ENCODE measurements around the gene ZNF160. TPM values are rescaled to one million over a fixed set of nuclear protein-coding genes. Genes with fewer than 3 reads are reported as not detected.

Gene ZNF160
- total RNA-seq, 1 experiment from 2014 or later = 23.1 TPM

Other genes starting within 250 kb of the ZNF160 start
- 14.8 and 22.9 TPM in 2 replicates for gene ZNF468, start 245.8 kb downstream of the ZNF160 start, total RNA-seq (2014; rRNA removed; shearing (Covaris generic))
- 2.3 and 9.4 TPM in 2 replicates for gene ZNF320, start 205.8 kb downstream of the ZNF160 start, total RNA-seq (2014; rRNA removed; shearing (Covaris generic))
- gene ZNF888, start 180.0 kb downstream of the ZNF160 start, total RNA-seq (2014; rRNA removed; shearing (Covaris generic)) = 4.6 and 5.6 TPM in 2 replicates
- 11.4 and 16.4 TPM in 2 replicates for gene ZNF816, start 140.5 kb downstream of the ZNF160 start, total RNA-seq (2014; rRNA removed; shearing (Covaris generic))
- gene ERVV-1, start 89.5 kb downstream of the ZNF160 start, total RNA-seq (2014; rRNA removed; shearing (Covaris generic)) = not detected in 2 replicates
- gene ERVV-2, start 58.7 kb downstream of the ZNF160 start, total RNA-seq (2014; rRNA removed; shearing (Covaris generic)) = not detected in 2 replicates
- 2.9 and 5.0 TPM in 2 replicates for gene ZNF415, start 29.5 kb upstream of the ZNF160 start, total RNA-seq (2014; rRNA removed; shearing (Covaris generic))
- gene ZNF347, start 55.6 kb upstream of the ZNF160 start, total RNA-seq (2014; rRNA removed; shearing (Covaris generic)) = 7.7 and 8.1 TPM in 2 replicates
- 2.5 and 3.6 TPM in 2 replicates for gene ZNF665, start 89.9 kb upstream of the ZNF160 start, total RNA-seq (2014; rRNA removed; shearing (Covaris generic))
- gene ZNF677, start 151.5 kb upstream of the ZNF160 start, total RNA-seq (2014; rRNA removed; shearing (Covaris generic)) = 12.4 and 14.4 TPM in 2 replicates
- not detected in 2 replicates for gene VN1R2, start 154.9 kb upstream of the ZNF160 start, total RNA-seq (2014; rRNA removed; shearing (Covaris generic))
- gene VN1R4, start 164.3 kb upstream of the ZNF160 start, total RNA-seq (2014; rRNA removed; shearing (Covaris generic)) = not detected in 2 replicates
- gene ZNF845, start 230.3 kb upstream of the ZNF160 start, total RNA-seq (2014; rRNA removed; shearing (Covaris generic)) = 7.9 and 10.8 TPM in 2 replicates

Measured in RPMI7951 (cell line).